ENCODE results near the gene TNFRSF9. TPM values are rescaled to one million over a fixed set of nuclear protein-coding genes. Genes with fewer than 3 reads are reported as not detected.

TNFRSF9 gene
- total RNA-seq, 1 experiment from 2014 or later: 0.23 TPM

DNA sequence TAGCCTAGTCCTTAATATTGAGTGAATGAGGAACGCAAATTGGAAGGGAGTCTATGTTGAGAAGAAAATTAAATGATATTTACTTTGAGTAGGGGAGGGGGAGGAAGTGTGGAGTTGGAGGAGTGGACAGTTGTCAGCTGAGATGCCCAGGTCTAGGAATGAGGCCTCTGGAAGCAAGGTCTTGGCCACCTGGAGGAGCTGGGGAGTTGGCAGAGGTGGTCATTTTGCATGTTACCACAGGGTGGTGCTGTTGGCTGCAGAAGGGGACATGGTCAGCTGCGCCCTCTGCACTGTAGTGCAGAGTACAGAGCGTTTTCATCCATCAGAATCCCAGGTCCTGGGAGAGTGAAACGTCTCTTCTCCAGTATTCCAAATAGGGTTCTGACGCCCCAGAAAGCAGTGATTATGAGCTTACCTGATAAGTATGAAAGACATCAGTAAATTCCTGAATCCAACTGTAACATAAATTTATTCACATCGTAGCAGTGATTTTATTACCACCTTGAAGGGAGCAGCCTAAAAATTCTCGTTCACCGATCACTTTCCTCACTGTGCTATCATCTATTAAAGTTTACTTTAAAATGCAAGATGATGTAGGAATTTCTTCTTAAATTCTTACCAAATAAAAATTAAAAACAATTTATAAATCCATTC is 34.7 kb upstream of the TNFRSF9 start:
- H3K4me3 ChIP-seq (ENCODE audit: low read depth in 2 of 2, low read length in 2 of 2): no peak overlapping the region
- H3K27me3 ChIP-seq (ENCODE audit: control insufficient read depth, insufficient read depth, low read length): no peaks in the 10 kb centered on the region
- BruUV-seq (replicated peaks): no TSS peak
- in situ Hi-C loops (cut with HindIII; ENCODE audit: low pct_unique_long_range_greater_than_20kb, low sequenced_read_pairs) (no loop called here), intact Hi-C loops (cut with micrococcal nuclease; ENCODE audit: unreplicated experiment) (loop anchor here (2.0 to 5.0 kb wide), 2 partner anchors 339 to 372 kb away; no protein-coding TSS in a partner anchor)
- H3K9me3 ChIP-seq (ENCODE audit: control insufficient read depth, insufficient read depth, low read depth, low read length): no peaks in the 10 kb centered on the region
- H3K4me1 ChIP-seq (ENCODE audit: control insufficient read depth, insufficient read depth, low read length): peaks cover 4% of the 10 kb centered on the region
- ChIA-PET CTCF (interaction anchor here (0.5 to 1.7 kb wide), 11 partner anchors 103 to 632 kb away, joined by 3 to 13 read pairs (median 4); no protein-coding TSS in a partner anchor), POLR2A (interaction anchor here (0.5 to 1.3 kb wide), 6 partner anchors 14 to 254 kb away, joined by 3 to 5 read pairs (median 3); no protein-coding TSS in a partner anchor)
- H3K27ac ChIP-seq (ENCODE audit: low read length): peak overlapping the region; percentile 80
- TF ChIP-seq, protein P1, sequence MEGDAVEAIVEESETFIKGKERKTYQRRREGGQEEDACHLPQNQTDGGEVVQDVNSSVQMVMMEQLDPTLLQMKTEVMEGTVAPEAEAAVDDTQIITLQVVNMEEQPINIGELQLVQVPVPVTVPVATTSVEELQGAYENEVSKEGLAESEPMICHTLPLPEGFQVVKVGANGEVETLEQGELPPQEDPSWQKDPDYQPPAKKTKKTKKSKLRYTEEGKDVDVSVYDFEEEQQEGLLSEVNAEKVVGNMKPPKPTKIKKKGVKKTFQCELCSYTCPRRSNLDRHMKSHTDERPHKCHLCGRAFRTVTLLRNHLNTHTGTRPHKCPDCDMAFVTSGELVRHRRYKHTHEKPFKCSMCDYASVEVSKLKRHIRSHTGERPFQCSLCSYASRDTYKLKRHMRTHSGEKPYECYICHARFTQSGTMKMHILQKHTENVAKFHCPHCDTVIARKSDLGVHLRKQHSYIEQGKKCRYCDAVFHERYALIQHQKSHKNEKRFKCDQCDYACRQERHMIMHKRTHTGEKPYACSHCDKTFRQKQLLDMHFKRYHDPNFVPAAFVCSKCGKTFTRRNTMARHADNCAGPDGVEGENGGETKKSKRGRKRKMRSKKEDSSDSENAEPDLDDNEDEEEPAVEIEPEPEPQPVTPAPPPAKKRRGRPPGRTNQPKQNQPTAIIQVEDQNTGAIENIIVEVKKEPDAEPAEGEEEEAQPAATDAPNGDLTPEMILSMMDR (IDR thresholded peaks at IDR 0.05): peak; percentile 98
- TF ChIP-seq TCF7L2 (IDR thresholded peaks at IDR 0.05; ENCODE audit: low read depth, low read length) (no peak), POLR2AphosphoS5 (IDR thresholded peaks at IDR 0.05; ENCODE audit: low read depth, low read length) (peak; percentile 55; the same call in 1 of the 2 replicates), SIN3A (IDR thresholded peaks at IDR 0.05; ENCODE audit: borderline replicate concordance, insufficient read depth, low read depth, low read length) (0 out of 2 replicates have a peak, but pooled peaks have one; percentile 61)
- TF ChIP-seq, protein P2, sequence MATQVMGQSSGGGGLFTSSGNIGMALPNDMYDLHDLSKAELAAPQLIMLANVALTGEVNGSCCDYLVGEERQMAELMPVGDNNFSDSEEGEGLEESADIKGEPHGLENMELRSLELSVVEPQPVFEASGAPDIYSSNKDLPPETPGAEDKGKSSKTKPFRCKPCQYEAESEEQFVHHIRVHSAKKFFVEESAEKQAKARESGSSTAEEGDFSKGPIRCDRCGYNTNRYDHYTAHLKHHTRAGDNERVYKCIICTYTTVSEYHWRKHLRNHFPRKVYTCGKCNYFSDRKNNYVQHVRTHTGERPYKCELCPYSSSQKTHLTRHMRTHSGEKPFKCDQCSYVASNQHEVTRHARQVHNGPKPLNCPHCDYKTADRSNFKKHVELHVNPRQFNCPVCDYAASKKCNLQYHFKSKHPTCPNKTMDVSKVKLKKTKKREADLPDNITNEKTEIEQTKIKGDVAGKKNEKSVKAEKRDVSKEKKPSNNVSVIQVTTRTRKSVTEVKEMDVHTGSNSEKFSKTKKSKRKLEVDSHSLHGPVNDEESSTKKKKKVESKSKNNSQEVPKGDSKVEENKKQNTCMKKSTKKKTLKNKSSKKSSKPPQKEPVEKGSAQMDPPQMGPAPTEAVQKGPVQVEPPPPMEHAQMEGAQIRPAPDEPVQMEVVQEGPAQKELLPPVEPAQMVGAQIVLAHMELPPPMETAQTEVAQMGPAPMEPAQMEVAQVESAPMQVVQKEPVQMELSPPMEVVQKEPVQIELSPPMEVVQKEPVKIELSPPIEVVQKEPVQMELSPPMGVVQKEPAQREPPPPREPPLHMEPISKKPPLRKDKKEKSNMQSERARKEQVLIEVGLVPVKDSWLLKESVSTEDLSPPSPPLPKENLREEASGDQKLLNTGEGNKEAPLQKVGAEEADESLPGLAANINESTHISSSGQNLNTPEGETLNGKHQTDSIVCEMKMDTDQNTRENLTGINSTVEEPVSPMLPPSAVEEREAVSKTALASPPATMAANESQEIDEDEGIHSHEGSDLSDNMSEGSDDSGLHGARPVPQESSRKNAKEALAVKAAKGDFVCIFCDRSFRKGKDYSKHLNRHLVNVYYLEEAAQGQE (IDR thresholded peaks at IDR 0.05; ENCODE audit: insufficient read depth in 1 of 2, low read depth in 2 of 2, low read length in 1 of 2): peak in 1 of 2 experiments; percentile 31; a peak in 1 of 4 replicates
- ATAC-seq (peak; percentile 99), DNase-seq (ENCODE audit: low read depth, low spot score) (peak; percentile 86)
- peaks cover 25% of the 10 kb centered on the region for H3K36me3 ChIP-seq (ENCODE audit: control insufficient read depth, insufficient read depth, low read length)

DNA sequence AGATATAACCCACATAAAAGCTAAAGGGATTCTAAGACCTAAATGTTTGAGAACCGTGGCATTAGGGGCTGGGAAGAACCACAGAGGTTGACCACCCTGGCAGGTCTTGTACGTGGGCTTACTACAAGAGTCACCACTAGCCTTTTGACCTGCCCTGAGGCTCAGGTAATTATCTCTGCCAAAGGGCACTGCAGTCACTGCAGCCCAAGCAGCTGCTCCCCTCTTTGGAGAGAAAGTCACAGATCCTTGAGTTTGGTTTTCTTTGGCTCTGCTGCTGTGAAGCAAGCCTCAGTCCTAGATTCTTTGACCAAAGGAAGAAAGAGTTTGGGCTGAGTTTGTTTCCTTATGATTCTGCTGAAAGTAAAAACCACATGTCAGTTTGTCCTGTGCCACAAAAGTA is 32.4 kb upstream of the TNFRSF9 start:
- TF ChIP-seq SIN3A (IDR thresholded peaks at IDR 0.05; ENCODE audit: borderline replicate concordance, insufficient read depth, low read depth, low read length): no peak
- no peak for TF ChIP-seq TCF7L2 (IDR thresholded peaks at IDR 0.05; ENCODE audit: low read depth, low read length)
- TF ChIP-seq, protein P2 (IDR thresholded peaks at IDR 0.05; ENCODE audit: insufficient read depth in 1 of 2, low read depth in 2 of 2, low read length in 1 of 2): no peak
- TF ChIP-seq POLR2AphosphoS5 (IDR thresholded peaks at IDR 0.05; ENCODE audit: low read depth, low read length): no peak
- TF ChIP-seq, protein P1 (IDR thresholded peaks at IDR 0.05): no peak
- DNase-seq (ENCODE audit: low read depth, low spot score) (no peak), ATAC-seq (no peak)
- H3K4me3 ChIP-seq (ENCODE audit: low read depth in 2 of 2, low read length in 2 of 2): no peak overlapping the region
- no peaks in the 10 kb centered on the region; the same call in 1 of the 2 replicates for H3K4me1 ChIP-seq (ENCODE audit: control insufficient read depth, insufficient read depth, low read length)
- ChIA-PET CTCF (no interaction called here), POLR2A (interaction anchor here (0.7 kb wide), 1 partner anchor 165 kb away, joined by 7 read pairs; no protein-coding TSS in a partner anchor)
- peaks cover 23% of the 10 kb centered on the region for H3K36me3 ChIP-seq (ENCODE audit: control insufficient read depth, insufficient read depth, low read length)
- intact Hi-C loops (cut with micrococcal nuclease; ENCODE audit: unreplicated experiment): no loop called here
- H3K27ac ChIP-seq (ENCODE audit: low read length): no peak overlapping the region
- H3K9me3 ChIP-seq (ENCODE audit: control insufficient read depth, insufficient read depth, low read depth, low read length): no peaks in the 10 kb centered on the region
- in situ Hi-C loops (cut with HindIII; ENCODE audit: low pct_unique_long_range_greater_than_20kb, low sequenced_read_pairs): no loop called here
- BruUV-seq (replicated peaks): no TSS peak
- no peaks in the 10 kb centered on the region for H3K27me3 ChIP-seq (ENCODE audit: control insufficient read depth, insufficient read depth, low read length)

Measured in Panc1 (cell line).